Neural crest cell (in vitro differentiated cells): ENCODE data around the gene GAB3. TPM values are rescaled to one million over a fixed set of nuclear protein-coding genes. Genes with fewer than 3 reads are reported as not detected.

Source experiments
- DNase-seq: peaks from one replicate; pipeline ENCODE4 v3.0.0; 2021; ENCODE audit warnings: low read depth, mixed read lengths, low spot score
- H3K27ac Mint-ChIP-seq: one replicate; pipeline ENCODE4 v1.8.0; 2021; ENCODE audit warnings: mild to moderate bottlenecking, mixed read lengths; ENCODE audit not compliant: unreplicated experiment
- H3K27me3 Mint-ChIP-seq: 2 replicates; pipeline ENCODE4 v1.8.0; 2021; ENCODE audit warnings: low read depth, mild to moderate bottlenecking, mixed read lengths
- H3K36me3 Mint-ChIP-seq: 2 replicates; pipeline ENCODE4 v1.8.0; 2021; ENCODE audit warnings: low read depth, mild to moderate bottlenecking, mixed read lengths
- H3K4me1 Mint-ChIP-seq: 2 replicates; pipeline ENCODE4 v1.8.0; 2021; ENCODE audit warnings: mixed read lengths
- H3K4me3 Mint-ChIP-seq: one replicate; pipeline ENCODE4 v1.8.0; 2021; ENCODE audit warnings: mild to moderate bottlenecking, mixed read lengths
- H3K9me3 Mint-ChIP-seq: 2 replicates; pipeline ENCODE4 v1.8.0; 2021; ENCODE audit warnings: mixed read lengths
- CTCF ChIP-seq: fragments of 200-600 bp; sonication (generic); conservative IDR thresholded peaks from 2 replicates; pipeline ENCODE4 v1.5.0; 2021; ENCODE audit warnings: antibody characterized with exemption, mild to moderate bottlenecking
- total RNA-seq: library from RNA; stranded (reverse); gene quantifications from 2 replicates; pipeline ENCODE4 v1.2.1, GENCODE V29; 2021

Gene GAB3
- total RNA-seq, 1 donor from 2014 or later, result 0.12 TPM

- Mint-ChIP-seq H3K36me3 (no peaks in the 10 kb centered on the region), H3K27ac (no peak overlapping the region), H3K9me3 (peaks cover 2% of the 10 kb centered on the region), H3K4me3 (no peak overlapping the region), H3K4me1 (peaks cover 9% of the 10 kb centered on the region), H3K27me3 (peaks cover 3% of the 10 kb centered on the region)
- no peak for DNase-seq
- no peak for TF ChIP-seq CTCF
These were observed 15.0 kb downstream of the GAB3 start for GRCh38 chrX:154735695-154736393.

GRCh38 chrX:154734061-154734781 is 16.7 kb downstream of the GAB3 start:
- H3K4me3 Mint-ChIP-seq, result no peak overlapping the region
- peaks cover 5% of the 10 kb centered on the region for H3K9me3 Mint-ChIP-seq
- peak overlapping the region; percentile 82 for H3K27ac Mint-ChIP-seq
- TF ChIP-seq CTCF, result no peak
- H3K4me1 Mint-ChIP-seq, result peaks cover 9% of the 10 kb centered on the region
- no peaks in the 10 kb centered on the region for H3K36me3 Mint-ChIP-seq
- DNase-seq, result no peak
- no peaks in the 10 kb centered on the region for H3K27me3 Mint-ChIP-seq

- DNase-seq, result no peak
- Mint-ChIP-seq H3K4me3 (no peak overlapping the region), H3K9me3 (peaks cover 5% of the 10 kb centered on the region), H3K36me3 (no peaks in the 10 kb centered on the region), H3K27ac (no peak overlapping the region), H3K27me3 (no peaks in the 10 kb centered on the region), H3K4me1 (peaks cover 9% of the 10 kb centered on the region)
- TF ChIP-seq CTCF, result no peak
These were observed 17.8 kb downstream of the GAB3 start for GRCh38 chrX:154733066-154733425.

GRCh38 chrX:154732421-154733065 is 18.3 kb downstream of the GAB3 start:
- DNase-seq, result no peak
- H3K27ac Mint-ChIP-seq, result no peak overlapping the region
- H3K36me3 Mint-ChIP-seq, result no peaks in the 10 kb centered on the region
- H3K4me1 Mint-ChIP-seq, result peaks cover 9% of the 10 kb centered on the region
- H3K4me3 Mint-ChIP-seq, result no peak overlapping the region
- peaks cover 5% of the 10 kb centered on the region for H3K9me3 Mint-ChIP-seq
- no peaks in the 10 kb centered on the region for H3K27me3 Mint-ChIP-seq
- TF ChIP-seq CTCF, result no peak

GRCh38 chrX:154731881-154732280 is 19.0 kb downstream of the GAB3 start:
- TF ChIP-seq CTCF, result no peak
- no peak for DNase-seq

More at GRCh38 chrX:154731881-154732280, 19.0 kb downstream of the GAB3 start:
- Mint-ChIP-seq H3K36me3 (no peaks in the 10 kb centered on the region), H3K27me3 (no peaks in the 10 kb centered on the region), H3K9me3 (peaks cover 3% of the 10 kb centered on the region), H3K27ac (no peak overlapping the region), H3K4me1 (peaks cover 9% of the 10 kb centered on the region), H3K4me3 (no peak overlapping the region)
